ENCODE measurements around the gene METTL25B.
A peak's percentile ranks its signal among the peaks of the same experiment; 100 is the strongest.

DNA sequence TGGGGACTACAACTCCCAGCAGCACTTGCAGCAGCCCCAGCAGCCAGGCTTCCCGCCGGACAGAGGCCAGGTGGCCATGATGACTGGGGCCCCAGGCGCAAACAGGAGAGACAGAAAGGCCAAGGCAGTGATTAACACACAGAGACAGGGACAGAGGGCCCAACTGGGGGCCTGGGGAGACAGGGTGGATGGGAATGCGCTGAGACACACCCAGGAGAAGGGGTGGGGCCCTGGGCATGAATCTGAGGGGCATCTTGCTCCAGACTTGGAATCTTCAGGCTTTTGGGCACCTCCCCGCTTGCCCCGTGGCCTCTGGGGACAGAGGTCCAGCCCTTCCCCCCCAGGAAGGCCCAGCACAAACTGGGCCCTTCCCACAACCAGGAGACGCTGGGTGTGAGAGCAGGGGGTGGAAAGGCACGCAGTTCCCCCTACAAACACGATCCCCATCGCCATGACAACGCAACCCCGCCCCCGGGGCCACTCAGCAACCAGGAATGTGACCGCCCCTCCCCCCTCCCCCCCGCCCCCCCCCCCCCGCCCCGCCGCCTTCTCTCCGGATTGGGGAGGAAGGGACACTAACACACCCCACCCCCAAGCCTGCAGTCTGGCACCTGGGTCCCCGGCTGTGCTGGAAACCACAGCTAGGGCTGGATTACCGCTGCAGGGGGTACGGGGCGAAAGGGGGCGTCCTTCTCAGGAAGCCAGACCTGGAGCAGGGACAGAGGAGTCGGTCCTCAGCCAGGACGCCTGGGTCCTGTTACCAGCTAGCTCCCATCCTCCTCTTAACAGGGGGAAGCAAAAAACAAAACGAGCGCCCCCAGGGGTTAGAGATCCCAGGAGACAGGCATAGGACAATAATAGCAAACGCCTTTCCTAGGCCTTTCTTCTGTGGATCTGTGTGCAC is 18.7 kb downstream of the METTL25B start:
- no peak for TF ChIP-seq RAD21 (IDR thresholded peaks at IDR 0.05; ENCODE audit: low read length)
- TF ChIP-seq, protein P1, sequence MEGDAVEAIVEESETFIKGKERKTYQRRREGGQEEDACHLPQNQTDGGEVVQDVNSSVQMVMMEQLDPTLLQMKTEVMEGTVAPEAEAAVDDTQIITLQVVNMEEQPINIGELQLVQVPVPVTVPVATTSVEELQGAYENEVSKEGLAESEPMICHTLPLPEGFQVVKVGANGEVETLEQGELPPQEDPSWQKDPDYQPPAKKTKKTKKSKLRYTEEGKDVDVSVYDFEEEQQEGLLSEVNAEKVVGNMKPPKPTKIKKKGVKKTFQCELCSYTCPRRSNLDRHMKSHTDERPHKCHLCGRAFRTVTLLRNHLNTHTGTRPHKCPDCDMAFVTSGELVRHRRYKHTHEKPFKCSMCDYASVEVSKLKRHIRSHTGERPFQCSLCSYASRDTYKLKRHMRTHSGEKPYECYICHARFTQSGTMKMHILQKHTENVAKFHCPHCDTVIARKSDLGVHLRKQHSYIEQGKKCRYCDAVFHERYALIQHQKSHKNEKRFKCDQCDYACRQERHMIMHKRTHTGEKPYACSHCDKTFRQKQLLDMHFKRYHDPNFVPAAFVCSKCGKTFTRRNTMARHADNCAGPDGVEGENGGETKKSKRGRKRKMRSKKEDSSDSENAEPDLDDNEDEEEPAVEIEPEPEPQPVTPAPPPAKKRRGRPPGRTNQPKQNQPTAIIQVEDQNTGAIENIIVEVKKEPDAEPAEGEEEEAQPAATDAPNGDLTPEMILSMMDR (conservative IDR thresholded peaks at IDR 0.05; ENCODE audit: low read depth, low read length) = peak; percentile 17; the same call in 1 of the 2 replicates

All from IMR-90 (cell line).